GM21390 (cell line): ENCODE data around the gene MYO5C.
A peak's percentile ranks its signal among the peaks of the same experiment; 100 is the strongest.

Experiments
- ATAC-seq: cut with Tn5 transposase; IDR thresholded peaks from one replicate; pipeline ENCODE4 v1.9.1; 2021; ENCODE audit not compliant: unreplicated experiment

Gene MYO5C

DNA sequence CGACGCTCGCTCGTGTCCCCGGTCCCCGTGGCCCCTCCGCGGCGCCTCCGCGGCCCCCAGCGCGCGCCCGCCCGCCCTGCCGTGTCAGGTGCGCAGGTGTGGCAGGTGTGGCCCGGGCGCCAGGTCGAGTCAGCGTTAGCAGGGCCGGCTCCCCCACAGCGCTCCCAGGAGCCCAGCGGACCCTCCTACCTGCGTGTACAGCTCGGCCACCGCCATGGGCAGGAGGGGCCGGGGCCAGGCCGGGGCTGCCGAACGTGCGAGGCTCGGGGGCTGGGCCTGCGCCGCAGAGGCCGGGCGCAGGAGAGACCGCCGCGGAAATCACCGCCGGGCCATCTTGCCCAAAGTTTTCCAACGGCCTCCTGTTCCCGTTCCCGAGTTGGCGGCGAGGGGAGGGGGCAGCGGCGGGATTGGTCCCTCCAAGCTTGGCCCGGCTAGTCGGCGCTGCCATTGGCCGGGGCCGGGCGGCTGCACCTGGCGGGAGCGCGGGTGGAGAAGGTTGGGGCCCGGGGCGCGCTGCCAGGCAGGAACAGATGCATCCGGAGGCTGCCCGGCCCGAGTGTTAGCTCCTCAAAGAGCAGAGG is at the start of gene MYO5C:
MYO5C (minus strand) TSS at position 384 of the 581 bp plus-strand sequence; CDS start at position 216, 168 bp downstream.
- ATAC-seq, result no peak

GRCh38 chr15:52344592-52344991 is 49.0 kb upstream of the MYO5C start:
- no peak for ATAC-seq

DNA sequence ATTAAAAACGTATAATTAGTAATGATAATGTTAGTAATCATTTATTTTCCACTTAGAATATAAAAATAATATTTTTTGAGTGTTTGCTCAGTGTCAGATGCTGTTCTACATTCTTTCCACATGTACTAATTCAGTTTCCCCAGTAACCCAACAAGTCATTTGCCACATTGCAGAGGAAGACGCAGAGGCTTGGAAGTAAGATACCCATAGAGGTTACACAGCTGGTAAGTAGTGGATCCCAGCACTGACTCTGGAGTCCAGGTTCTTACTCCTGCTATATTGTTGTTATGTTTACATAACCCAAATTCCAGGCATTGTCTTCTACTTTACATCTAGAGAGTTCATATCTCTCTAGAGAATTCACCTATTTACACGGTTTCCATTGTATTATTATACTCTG is 48.2 kb upstream of the MYO5C start:
- ATAC-seq, result no peak

DNA sequence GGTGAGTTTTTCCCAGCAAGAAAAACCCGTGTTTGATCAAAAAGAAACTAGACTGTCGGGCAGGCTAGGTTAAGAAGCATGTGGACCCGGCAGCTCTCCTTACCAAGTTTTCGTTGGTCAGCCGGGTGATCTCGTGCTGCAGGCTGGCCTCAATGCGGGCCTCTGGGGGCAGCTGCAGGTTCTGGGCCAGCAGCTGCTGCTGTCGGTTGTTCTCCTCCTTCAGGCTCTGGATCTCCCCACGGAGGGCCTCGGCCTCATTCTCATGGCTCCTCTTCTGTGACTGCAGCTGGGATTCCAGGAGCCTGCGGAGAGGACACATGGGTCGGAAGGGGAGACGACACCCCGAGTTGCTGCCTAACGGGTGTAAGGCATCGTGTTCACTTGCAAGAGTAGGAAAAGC is 44.5 kb upstream of the MYO5C start:
- ATAC-seq, result no peak

DNA sequence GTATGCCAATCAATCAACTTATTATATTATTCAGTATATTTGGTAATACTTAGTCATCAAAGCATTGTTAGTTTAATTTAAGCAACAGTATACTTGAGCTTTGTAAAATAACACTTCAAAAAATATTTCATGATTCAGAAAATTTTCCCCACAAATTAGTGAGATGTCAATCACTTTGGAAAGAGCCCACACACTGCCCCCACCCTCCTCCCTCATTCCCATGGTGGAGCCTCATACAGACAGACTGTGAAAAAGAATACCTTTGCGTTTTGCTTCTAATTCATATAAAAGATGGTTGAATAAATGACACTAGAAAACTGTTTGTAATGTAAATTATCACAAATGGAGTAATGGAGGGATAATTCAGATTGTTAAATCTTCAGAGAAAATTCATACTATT is 43.3 kb upstream of the MYO5C start:
- no peak for ATAC-seq

DNA sequence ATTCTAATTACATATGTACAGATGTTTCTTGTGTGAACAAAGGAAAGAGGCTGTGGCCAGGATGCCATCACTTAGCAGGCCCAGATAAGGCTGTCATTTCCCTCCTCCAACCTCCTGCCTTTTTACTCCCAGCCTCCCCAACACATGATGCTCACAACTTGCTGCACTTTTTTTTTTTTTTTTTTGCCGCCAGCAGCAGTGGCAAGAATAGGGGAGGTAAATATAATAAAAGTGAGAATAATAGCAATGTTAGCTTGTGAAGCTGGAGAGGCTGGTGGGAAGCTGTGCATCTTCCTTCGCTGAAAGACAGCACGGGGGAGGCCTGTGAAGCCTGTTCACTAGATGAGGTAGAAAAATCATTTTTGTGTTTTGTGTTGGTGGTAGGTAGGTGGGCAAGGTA is 42.5 kb upstream of the MYO5C start:
- ATAC-seq, result no peak

- no peak for ATAC-seq
Observed at GRCh38 chr15:52337198-52337853, 41.7 kb upstream of the MYO5C start.

DNA sequence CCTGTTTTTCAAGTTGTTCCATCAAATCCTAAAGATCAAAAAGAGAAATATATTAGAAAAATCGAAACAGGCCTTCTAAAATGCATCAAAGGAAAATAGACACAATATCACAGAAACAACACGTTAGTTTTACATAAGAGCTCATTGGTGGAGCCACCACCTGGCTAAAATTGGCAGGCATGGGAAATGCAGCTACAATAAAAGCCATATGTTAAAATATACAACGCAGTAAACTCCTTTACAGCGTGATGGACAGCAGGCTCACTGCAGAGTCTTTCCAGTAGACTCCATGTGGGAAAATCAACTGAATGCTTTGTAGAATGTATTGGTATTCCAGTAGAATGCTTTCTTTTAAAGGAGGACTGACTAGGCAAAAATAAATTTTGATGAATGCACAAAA is 40.9 kb upstream of the MYO5C start:
- no peak for ATAC-seq

GRCh38 chr15:52334491-52335160 is 39.0 kb upstream of the MYO5C start:
- ATAC-seq, result no peak

DNA sequence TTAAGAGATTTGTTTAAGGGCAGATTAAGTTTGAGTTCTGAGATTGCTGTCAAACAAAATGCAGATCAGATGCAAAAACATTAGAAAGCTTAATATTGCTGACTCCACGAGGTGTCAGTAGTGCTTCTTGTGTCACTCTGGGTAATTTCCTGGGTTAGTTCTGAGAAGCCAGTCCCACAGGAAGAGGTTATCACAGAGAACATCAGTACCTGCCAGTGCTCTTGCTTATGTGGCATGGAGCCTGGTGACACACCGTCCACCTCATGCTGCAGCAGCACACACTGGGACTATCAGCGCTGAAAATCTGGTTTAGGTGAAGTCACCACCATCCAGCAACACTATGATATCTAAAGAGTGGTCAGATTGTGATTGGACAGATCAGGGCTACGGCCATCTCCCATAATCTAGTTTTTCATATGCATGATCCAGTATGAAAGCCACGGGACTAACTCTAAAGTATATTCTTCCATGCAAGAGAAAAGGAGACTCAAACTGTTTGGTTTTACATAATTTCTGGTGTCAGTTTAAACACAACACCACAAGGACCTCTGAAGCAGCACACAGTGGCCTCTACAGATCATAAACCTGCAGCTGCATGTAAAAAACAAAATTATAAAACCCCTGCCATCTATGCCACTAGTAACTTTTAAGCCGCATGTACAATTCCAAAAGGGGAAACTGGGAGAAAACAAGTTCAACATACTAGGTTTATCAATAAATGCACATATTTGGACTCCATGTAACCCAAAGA is 36.1 kb upstream of the MYO5C start:
- peak; percentile 84 for ATAC-seq

- no peak for ATAC-seq
Observed at GRCh38 chr15:52329987-52330386, 34.4 kb upstream of the MYO5C start.

GRCh38 chr15:52329150-52329549 is 33.5 kb upstream of the MYO5C start:
- no peak for ATAC-seq

DNA sequence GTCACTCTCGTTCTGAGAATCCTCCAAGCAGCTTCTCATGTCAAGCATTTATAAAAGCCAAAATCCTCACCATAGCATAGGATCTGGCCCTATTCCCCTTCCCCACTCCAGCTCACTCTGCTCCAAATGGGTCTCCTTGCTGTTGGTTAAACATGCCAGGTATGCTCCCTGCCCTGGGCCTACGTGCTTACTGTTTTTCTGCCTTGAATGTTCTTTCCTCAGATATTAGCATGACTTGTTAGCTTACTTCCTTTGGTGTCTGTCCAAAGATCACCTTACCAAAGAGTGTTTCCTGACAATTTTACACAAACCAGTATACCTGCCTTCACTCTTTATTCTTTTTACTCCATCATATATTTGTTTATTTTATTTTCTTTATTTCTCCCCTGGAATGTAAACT is 33.1 kb upstream of the MYO5C start:
- ATAC-seq, result no peak

DNA sequence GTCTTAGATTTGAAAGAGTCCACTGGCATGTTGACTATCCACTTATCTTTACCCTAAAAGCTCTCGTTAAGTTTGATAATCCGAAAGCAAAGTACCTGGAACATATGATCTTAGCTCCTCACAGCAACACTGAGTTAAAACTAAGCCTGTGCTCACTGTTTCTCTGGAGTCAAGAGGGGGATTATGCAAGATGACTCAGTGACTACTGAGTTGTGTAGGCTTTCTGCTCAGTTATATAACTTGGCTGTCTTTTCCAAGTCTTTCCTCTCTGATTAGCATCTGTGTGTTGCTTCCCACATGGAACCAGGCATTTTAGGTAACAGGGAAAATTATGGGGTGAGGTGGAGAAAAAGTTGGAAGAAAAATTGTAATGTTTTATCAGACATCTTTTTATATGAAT is 31.2 kb upstream of the MYO5C start:
- ATAC-seq, result no peak

DNA sequence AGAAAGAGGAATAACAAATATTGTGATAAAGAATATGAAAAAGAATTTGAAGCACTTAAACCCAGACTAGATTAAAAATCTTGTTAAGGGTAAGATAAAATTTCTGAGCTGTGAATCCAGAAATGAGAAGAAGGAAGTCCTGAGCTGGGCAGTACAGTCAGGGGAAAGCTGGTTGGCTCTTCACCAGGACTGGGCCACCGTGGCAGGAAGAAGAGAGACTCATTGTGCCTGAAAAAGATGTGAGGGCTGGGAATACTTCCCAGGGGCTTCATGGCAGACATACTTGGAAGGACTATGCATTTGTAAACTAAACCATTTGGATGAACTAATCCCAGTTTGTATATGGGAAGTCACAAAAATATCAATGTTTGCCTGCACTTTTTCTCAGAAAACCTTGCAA is 28.5 kb upstream of the MYO5C start:
- no peak for ATAC-seq

- no peak for ATAC-seq
Observed at GRCh38 chr15:52318729-52319500, 23.3 kb upstream of the MYO5C start.

- no peak for ATAC-seq
Observed at GRCh38 chr15:52317688-52318087, 22.1 kb upstream of the MYO5C start.

DNA sequence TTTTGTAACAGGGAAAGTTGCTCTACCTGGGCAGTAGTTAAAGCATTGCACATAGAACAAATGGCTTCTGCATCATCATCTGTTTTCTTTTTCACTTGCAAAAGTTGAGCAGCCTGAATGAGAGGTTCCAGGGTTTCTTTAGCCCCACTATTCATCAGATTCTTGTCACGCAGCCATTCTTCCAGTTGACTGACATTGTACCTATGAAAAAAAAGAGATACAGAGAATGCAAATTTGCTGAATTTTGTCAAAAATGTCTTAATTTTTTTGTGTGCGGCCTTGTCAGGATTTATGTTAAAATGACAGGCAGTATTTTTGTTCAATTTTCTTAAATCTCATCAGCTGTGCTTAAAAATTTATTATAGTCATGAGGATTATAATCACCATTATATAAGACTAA is 21.4 kb upstream of the MYO5C start:
- no peak for ATAC-seq

GRCh38 chr15:52309154-52309548 is 13.5 kb upstream of the MYO5C start:
- ATAC-seq, result peak; percentile 75

GRCh38 chr15:52308446-52309153 is 13.0 kb upstream of the MYO5C start:
- ATAC-seq, result peak; percentile 80
